Uterus (tissue), 4 donors: Measurements from ENCODE around the gene GAREM1. TPM values are rescaled to one million over a fixed set of nuclear protein-coding genes. Genes with fewer than 3 reads are reported as not detected.

ENCODE experiments used
- DNase-seq, 2 donors: peaks; one replicate each; pipeline ENCODE4 v3.0.0-alpha.2; 2019 to 2020
- H3K27ac ChIP-seq, 2 donors: fragments of 200-600 bp; sonication (generic); 1 replicate in 1 of 2; 2 replicates in 1 of 2; pipeline ENCODE4 v1.5.1; 2016 to 2018
- H3K27me3 ChIP-seq, 2 donors: fragments of 200-600 bp; sonication (generic); one replicate each; pipeline ENCODE4 v1.5.1; 2018 to 2019; ENCODE audit warnings: control low read depth in 1 of 2
- H3K36me3 ChIP-seq, 2 donors: fragments of 200-600 bp; sonication (generic); one replicate each; pipeline ENCODE4 v1.5.1; 2019; ENCODE audit warnings: control low read depth in 1 of 2
- H3K4me1 ChIP-seq, 2 donors: fragments of 200-600 bp; sonication (generic); one replicate each; pipeline ENCODE4 v1.5.1; 2018 to 2019; ENCODE audit warnings: control low read depth in 1 of 2
- H3K4me3 ChIP-seq, 2 donors: fragments of 200-600 bp; sonication (generic); 1 replicate in 1 of 2; 2 replicates in 1 of 2; pipeline ENCODE4 v1.5.1; 2018 to 2019; ENCODE audit warnings: mild to moderate bottlenecking in 1 of 2
- H3K9me3 ChIP-seq, 2 donors: fragments of 200-600 bp; sonication (generic); one replicate each; pipeline ENCODE4 v1.5.1; 2019; ENCODE audit warnings: control low read depth in 1 of 2
- CTCF ChIP-seq, 4 experiments: fragments of 200-600 bp in 2 of 4; fragments of 450-650 bp in 2 of 4; sonication (generic) in 2 of 4; IDR thresholded peaks; one replicate each; pipeline ENCODE4 v1.5.1; 2016 to 2019; ENCODE audit warnings: antibody characterized with exemption in 4 of 4, mild to moderate bottlenecking in 2 of 4, moderate library complexity in 1 of 4
- POLR2A ChIP-seq, 2 donors: fragments of 450-650 bp; IDR thresholded peaks; one replicate each; pipeline ENCODE4 v1.6.1; 2016; ENCODE audit warnings: antibody characterized with exemption in 2 of 2, mild to moderate bottlenecking in 1 of 2, moderate library complexity in 1 of 2
- intact Hi-C: fragments of 100-400 bp; cut with DNase I; formaldehyde crosslinking; loops from one replicate; pipeline ENCODE4 v1.15.1; 2023; ENCODE audit warnings: low total_unique reads
- total RNA-seq, 4 donors: library from RNA; depleted of rRNA in 3 of 4; stranded (reverse); fragments of >200 nt in 3 of 4; gene quantifications; one replicate each; pipeline versions ENCODE4 v1.1.0 to v1.2.4, GENCODE V29; 2014 to 2023
- donor health status: DM: yes; HTN: yes; CAD: no.

GAREM1 gene
- total RNA-seq, 4 donors from 2014 or later, result 1.5 to 12.0 (median 5.9) TPM

- intact Hi-C loops, result no loop called here
- TF ChIP-seq CTCF (IDR thresholded peaks at IDR 0.05) (no peak), POLR2A (IDR thresholded peaks at IDR 0.05) (no peak)
- Histone ChIP-seq H3K27me3 (no peaks in the 10 kb centered on the region), H3K4me3 (no peak overlapping the region), H3K27ac (peak overlapping the region in 1 of 2 donors; percentile 33), H3K4me1 (no peaks in the 10 kb centered on the region), H3K36me3 (no peaks in the 10 kb centered on the region), H3K9me3 (no peaks in the 10 kb centered on the region)
- DNase-seq, result no peak
Observed at GRCh38 chr18:32383050-32383819, 87.4 kb downstream of the GAREM1 start.

GRCh38 chr18:32381761-32382160 is 88.9 kb downstream of the GAREM1 start:
- H3K27me3 ChIP-seq, result no peaks in the 10 kb centered on the region
- DNase-seq, result no peak
- H3K27ac ChIP-seq, result no peak overlapping the region
- no peaks in the 10 kb centered on the region for H3K4me1 ChIP-seq
- intact Hi-C loops, result no loop called here
- no peaks in the 10 kb centered on the region for H3K9me3 ChIP-seq
- TF ChIP-seq CTCF (IDR thresholded peaks at IDR 0.05), result no peak
- H3K36me3 ChIP-seq, result no peaks in the 10 kb centered on the region
- no peak overlapping the region for H3K4me3 ChIP-seq

GRCh38 chr18:32380559-32380958 is 90.1 kb downstream of the GAREM1 start:
- no peak overlapping the region for H3K4me3 ChIP-seq
- DNase-seq, result no peak
- no peak for TF ChIP-seq CTCF (IDR thresholded peaks at IDR 0.05)
- no peak for TF ChIP-seq POLR2A (IDR thresholded peaks at IDR 0.05)
- H3K9me3 ChIP-seq, result no peaks in the 10 kb centered on the region
- H3K36me3 ChIP-seq, result no peaks in the 10 kb centered on the region
- H3K27me3 ChIP-seq, result no peaks in the 10 kb centered on the region
- H3K27ac ChIP-seq, result no peak overlapping the region
- intact Hi-C loops, result no loop called here
- H3K4me1 ChIP-seq, result no peaks in the 10 kb centered on the region

- Histone ChIP-seq H3K4me1 (no peaks in the 10 kb centered on the region), H3K9me3 (no peaks in the 10 kb centered on the region), H3K36me3 (no peaks in the 10 kb centered on the region), H3K4me3 (no peak overlapping the region), H3K27ac (no peak overlapping the region), H3K27me3 (no peaks in the 10 kb centered on the region)
- intact Hi-C loops, result no loop called here
- no peak for DNase-seq
- no peak for TF ChIP-seq POLR2A (IDR thresholded peaks at IDR 0.05)
- TF ChIP-seq CTCF (IDR thresholded peaks at IDR 0.05), result no peak
Observed at GRCh38 chr18:32379891-32380290, 90.8 kb downstream of the GAREM1 start.

- Histone ChIP-seq H3K27ac (no peak overlapping the region), H3K27me3 (no peaks in the 10 kb centered on the region), H3K4me3 (no peak overlapping the region), H3K4me1 (no peaks in the 10 kb centered on the region), H3K36me3 (no peaks in the 10 kb centered on the region), H3K9me3 (no peaks in the 10 kb centered on the region)
- intact Hi-C loops, result no loop called here
- no peak for DNase-seq
- TF ChIP-seq CTCF (IDR thresholded peaks at IDR 0.05), result no peak
Observed at GRCh38 chr18:32378705-32379104, 92.0 kb downstream of the GAREM1 start.
